HG02798 (cell line): ENCODE data around the gene PPP1CB.
A peak's percentile ranks its signal among the peaks of the same experiment; 100 is the strongest.
"Not testable (repeated sequence)": the region's sequence is repeated elsewhere in the genome, so short reads cannot be mapped to it uniquely, and the experiment has no call there.

Experiments
- ATAC-seq: cut with Tn5 transposase; IDR thresholded peaks from one replicate; pipeline ENCODE4 v1.9.1; 2021; ENCODE audit warnings: mild to moderate bottlenecking; ENCODE audit not compliant: unreplicated experiment, poor library complexity

PPP1CB gene

GRCh38 chr2:28742619-28743018 is 9.0 kb upstream of the PPP1CB start:
- ATAC-seq = not testable (repeated sequence)

GRCh38 chr2:28745225-28745624 is 6.4 kb upstream of the PPP1CB start:
- ATAC-seq = no peak

DNA sequence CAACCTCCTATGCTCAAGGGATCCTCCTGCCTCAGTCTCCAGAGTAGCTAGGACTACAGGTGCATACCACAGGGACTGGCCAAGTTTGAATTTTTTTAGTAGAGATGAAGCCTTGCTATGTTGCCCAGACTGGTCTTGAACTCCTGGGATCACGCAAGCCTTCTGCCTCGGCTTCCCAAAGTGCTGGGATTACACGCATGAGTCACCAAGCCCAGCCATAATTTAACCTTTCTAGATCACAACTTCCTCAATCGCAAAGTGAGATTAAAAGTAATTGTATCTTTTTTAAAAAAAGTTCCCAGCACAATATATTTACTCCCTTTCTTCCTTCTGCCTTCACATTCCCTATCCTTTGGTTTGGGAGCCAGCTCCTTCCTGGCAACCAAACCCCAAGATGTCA is 5.8 kb upstream of the PPP1CB start:
- ATAC-seq = no peak

GRCh38 chr2:28746429-28747111 is 5.1 kb upstream of the PPP1CB start:
- ATAC-seq = no peak

DNA sequence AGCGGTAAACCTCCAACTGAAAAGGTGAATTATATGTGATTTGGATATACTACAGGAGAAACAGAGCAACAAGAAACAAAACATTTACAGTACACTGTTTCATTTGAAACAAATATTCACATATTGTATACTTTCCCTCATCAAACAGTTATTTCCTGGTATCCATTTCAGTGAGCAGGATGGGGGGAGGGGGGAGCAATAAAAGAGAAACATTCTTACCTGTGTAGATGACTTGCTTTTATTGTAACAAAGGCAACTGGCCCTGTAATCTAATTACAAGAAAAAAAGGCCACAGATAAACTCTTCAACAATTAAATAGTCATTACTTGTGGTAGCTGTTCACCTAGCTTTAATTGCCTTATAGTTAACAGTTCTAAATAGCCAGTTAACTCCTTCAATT is 3.9 kb upstream of the PPP1CB start:
- ATAC-seq = no peak

GRCh38 chr2:28748176-28748575 is 3.5 kb upstream of the PPP1CB start:
- ATAC-seq = no peak

GRCh38 chr2:28748941-28749340 is 2.7 kb upstream of the PPP1CB start:
- ATAC-seq = no peak

DNA sequence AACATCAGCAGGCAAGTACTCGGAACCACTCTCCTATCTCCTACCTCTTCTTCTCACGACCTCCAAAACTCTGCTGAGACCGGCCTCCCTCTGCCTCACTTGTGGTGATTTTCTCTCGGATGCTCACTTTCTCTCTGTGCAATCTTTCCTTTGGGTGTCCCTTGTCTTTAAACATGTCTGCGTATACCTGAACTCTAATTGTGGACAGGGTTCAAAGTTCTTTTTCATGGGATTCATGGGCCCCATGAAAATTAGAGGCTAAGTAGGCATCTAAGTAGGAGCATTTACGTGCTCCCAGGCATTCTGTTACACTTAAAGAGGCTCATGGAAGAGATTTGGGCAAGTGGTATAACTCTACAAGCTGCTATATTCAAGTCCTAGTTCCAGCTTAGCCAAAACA is 2.1 kb upstream of the PPP1CB start:
- ATAC-seq = no peak

- ATAC-seq = no peak
These were observed 1.0 kb upstream of the PPP1CB start for GRCh38 chr2:28750316-28751251.

DNA sequence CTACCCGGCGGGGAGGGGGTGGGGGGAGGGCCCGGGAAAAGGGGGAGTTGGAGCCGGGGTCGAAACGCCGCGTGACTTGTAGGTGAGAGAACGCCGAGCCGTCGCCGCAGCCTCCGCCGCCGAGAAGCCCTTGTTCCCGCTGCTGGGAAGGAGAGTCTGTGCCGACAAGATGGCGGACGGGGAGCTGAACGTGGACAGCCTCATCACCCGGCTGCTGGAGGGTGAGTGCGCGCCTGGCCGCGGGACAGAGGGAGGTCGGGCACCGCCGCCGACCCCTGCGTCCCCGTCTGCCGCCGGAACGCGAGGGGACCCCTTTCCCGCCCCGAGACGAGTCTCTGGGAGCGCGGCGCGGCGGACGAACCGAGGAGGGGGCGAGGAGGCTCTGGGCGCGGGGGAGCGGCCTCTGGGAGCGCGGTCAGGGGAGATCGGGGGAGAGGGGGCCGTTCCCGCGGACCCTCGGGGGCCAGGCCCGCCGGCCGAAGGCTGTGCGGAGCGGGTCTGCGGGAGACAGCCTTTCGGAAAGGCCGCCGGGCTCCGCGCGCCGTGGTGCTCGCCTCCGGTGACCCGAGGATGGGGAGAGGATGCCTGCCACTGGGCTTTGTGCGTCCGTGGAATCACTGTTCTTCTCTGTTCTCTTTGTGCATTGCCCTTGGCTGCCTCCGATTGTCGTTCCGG is 463 bp downstream of the PPP1CB start:
- peak; percentile 27 for ATAC-seq

DNA sequence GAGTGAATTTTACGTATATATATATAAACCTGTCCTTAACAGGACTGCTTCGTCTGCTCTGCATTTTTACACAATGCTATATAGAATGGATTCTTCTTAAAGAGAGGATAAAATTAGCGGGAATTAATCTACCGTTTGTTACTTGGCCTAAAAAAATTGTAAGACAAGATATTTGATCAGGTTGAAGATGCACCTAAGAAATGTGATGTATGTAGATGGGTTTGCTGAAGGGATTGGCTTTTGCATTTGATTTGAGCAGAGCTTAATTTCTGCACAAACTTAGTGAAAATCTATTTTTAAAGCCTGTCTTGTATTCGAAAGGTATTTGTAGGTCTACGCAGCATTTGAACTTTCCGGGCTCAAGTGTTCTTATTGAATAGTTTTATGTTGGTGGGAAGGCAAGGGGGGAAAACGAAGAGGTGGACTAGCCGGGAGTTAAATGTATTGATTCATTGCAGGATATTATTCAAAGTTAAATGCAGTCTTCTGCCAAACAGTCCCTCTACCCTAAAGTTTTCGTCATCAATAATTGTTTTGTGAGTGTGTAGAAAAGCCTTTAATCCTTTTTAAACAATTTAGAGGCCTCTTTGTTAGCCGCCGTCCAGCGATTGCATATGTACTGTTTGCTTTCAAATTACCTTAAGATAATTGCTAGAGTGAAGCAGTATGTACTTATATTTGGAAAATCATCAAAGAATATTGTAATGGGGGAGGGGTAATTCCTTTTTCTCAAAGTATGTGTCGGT is 1.2 kb downstream of the PPP1CB start:
- ATAC-seq = no peak

DNA sequence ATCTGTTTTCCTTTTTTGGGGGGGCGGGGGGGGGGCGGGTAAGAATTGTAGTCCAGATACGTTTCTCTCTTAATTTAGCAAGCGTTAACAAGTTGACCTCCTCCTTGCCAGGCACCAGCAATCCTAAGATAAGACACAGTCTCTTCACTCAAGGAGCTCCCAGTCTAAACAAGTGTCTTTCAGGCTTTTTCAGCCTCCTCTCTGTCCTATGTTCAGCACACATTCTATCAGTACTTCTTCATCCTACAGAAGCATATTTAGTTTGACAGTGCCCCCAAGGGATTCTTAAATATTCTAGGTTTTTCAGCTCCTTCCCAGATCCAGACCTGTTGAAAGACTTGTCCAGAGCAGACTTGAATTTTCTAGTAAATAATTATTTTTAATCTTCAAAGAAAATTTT is 2.7 kb downstream of the PPP1CB start:
- ATAC-seq = no peak

GRCh38 chr2:28755421-28755820 is 3.8 kb downstream of the PPP1CB start:
- no peak for ATAC-seq

DNA sequence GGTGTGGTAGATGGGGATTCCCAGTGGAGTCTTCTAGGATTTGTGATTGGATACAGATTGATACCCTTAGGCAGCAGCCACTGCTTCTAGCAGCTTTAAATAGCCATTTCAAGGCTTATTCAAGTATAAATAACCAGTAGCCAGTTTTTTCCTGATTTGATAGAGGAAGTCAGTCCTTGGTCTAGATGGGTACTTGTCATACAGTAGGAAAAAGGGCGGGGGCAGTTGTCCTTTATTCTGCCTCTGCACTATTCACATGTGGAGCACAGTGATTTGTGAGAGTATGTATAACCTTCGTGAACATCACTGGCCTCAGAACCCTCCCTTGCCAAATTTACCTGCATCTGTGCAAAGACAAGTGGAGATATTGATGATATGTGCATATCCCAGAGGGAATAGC is 6.8 kb downstream of the PPP1CB start:
- no peak for ATAC-seq

DNA sequence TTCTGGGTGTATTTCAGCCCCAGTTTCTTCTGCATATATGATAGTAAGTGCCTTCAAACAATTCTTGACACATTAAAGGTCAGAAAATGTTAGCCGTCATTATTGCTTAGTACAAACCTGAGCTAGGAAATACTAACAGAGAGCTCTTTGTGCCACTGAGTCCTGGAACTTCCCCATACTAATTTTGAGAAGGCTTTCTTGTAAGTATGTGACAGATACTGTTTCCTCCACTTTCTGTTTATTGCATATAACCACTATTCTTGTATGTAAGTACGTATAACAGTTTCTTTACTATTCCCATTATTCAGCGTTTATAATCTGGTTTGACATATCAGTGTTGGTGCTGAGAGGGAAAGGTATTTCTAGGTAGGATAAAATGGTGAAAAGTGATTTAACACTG is 9.8 kb downstream of the PPP1CB start:
- ATAC-seq = no peak

DNA sequence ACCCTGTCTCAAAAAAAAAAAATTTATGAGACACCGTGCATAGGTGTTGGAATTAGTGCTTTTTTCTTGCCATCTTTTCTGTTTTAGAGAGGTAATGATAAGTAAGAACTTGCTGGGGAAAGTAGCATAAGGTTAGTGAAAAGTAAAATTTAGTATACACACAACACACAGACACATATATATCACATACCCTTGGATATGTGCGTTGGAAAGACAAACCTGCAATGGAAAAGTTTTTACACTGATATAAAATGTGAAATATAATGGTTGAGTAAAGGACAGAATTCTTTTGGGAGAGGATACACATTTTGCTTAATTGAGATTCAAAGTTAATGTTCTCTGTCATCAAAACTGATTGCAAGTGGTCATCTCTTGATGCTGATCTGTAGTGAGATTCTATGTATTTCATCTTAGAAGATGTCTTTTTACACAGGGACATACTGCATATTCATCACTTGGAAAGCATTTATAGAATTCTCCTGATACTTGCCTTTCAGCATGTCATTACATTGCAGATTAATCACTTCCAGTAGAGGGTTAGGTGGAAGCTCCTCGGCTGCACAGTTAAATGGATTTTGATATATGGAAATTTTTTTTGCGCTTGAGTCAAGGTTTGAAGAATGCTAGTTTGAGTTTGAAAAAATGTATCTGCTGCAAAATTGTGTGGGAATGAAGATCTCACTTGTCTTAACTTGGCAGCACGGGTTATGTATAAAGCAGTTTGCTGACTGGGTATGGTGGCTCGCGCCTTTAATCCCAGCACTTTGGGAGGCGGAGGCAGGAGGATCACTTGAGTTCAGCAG is 13.5 kb downstream of the PPP1CB start:
- no peak for ATAC-seq

DNA sequence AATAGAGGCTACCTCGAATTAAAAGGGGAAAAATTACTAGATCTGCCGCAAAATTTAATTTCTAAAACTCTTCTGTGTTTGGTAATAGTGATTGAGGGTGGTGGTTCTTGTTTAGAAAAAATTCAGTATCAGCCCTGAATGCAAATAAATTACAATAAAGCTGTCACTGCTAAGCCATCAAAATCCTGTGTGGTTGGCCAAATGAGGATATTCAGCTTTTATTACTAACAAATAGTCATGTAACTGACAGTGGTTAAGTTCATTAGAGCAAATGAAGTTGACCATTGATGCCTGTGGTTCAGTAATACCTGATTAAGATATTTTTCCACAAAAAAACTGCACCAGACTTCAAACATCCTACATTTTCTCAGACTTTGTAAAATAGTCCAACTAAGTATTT is 14.4 kb downstream of the PPP1CB start:
- ATAC-seq = no peak

GRCh38 chr2:28767337-28767736 is 15.7 kb downstream of the PPP1CB start:
- no peak for ATAC-seq

- ATAC-seq = no peak
These were observed 16.8 kb downstream of the PPP1CB start for GRCh38 chr2:28768422-28768821.

DNA sequence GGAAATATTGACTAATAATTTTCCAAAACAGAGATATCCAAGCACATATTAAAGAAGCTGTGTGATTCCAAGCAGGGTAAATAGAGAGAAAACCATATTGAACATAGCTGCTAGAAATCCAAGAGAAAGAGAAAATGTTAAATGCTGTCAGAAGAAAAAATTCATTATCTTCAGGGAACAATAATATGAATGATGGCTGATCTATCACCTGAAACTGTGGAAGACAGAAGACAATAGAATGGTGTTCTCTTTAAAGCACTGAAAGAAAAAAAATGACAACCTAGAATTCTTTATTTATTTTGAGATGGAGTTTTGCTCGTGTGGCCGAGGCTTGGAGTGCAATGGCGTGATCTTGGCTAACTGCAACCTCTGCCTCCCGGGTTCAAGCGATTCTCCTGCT is 17.3 kb downstream of the PPP1CB start:
- ATAC-seq = no peak
